NCI-H510A (cell line): ENCODE results near the gene SSX3.
"Not testable (repeated sequence)": the region's sequence is repeated elsewhere in the genome, so short reads cannot be mapped to it uniquely, and the experiment has no call there.

ENCODE experiments used
- DNase-seq: peaks from one replicate; lab custom pipeline; 2025; lab: John Stamatoyannopoulos, UW

The SSX3 gene, protein sequence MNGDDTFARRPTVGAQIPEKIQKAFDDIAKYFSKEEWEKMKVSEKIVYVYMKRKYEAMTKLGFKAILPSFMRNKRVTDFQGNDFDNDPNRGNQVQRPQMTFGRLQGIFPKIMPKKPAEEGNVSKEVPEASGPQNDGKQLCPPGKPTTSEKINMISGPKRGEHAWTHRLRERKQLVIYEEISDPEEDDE

DNA sequence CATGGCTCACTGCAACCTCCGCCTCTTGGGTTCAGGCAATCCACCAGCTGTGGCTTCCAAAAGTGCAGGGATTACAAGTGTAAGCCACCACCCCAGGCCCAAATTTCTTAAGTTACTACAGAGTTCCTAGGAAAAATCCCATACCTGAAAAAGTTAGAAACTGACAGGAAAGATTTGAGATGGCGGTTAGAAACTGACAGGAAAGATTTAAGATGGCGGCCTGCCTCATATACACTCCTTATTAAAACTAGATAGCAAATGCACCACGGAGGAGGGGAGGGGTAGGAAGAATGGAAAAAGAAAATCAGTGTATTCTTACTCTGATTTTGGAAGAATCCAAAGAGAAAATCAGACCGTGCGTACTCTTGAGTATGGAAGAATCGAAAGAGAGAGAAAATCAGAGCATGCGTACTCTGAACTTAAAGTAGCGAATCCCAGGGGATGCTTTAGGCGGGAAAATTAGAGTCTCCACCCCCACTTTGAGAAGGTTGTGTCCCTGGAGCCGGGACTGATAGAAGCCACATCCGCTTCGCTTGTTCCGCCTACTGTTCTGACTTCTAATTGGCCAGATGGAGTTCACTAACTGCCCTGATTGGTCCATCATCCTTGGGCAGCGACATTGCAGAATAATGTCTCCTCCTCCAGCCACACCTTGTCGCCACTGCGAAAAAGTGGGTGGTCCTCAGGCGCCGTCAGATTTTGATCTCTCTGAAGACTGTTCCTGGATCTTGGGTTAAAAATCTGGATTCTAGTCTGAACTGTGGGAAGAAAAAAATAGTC lies at the start of gene SSX3:
Gene SSX3 (minus strand): TSS at position 389 of the 780 bp plus-strand sequence. CDS start 1,454 bp downstream, outside the sequence.
- not testable (repeated sequence) for DNase-seq

DNA sequence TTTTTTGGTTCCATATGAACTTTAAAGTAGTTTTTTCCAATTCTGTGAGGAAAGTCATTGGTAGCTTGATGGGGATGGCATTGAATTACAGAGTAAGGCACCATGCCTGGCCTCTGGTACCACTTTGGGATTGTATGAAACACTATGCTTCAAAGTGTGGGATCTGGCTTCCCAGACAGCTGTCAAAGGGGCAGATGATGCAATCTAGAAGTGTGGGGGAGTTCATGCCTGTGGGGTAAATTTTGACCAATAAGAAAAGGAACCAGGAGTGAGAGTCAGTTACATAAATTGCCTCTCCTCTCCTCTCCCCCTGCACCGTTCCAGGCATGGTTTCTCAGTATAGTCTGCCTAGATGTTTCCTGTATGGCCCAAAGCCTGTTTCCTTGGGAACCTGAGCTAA lies 41.3 kb upstream of the SSX3 start:
- DNase-seq: not testable (repeated sequence)

DNA sequence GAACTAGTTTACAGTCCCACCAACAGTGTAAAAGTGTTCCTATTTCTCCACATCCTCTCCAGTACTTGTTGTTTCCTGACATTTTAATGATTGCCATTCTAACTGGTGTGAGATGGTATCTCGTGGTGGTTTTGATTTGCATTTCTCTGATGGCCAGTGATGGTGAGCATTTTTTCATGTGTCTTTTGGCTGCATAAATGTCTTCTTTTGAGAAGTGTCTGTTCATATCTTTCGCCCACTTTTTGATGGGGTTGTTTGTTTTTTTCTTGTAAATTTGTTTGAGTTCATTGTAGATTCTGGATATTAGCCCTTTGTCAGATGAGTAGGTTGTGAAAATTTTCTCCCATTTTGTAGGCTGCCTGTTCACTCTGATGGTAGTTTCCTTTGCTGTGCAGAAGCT lies 40.4 kb upstream of the SSX3 start:
- not testable (repeated sequence) for DNase-seq

DNA sequence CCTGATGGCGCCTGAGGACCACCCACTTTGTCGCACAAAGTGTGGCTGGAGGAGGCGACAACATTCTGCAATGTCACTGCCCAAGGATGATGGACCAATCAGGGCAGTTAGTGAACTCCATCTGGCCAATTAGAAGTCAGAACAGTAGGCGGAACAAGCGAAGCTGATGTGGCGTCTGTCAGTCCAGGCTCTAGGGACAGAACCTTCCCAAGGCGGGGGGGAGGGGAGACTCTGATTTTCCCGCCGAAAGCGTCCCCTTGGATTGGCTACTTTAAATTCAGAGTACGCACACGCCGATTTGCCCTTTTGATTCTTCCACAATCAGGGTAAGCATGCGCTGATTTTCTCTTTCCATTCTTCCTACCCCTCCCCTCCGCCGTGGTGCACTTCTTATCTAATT lies 26.7 kb upstream of the SSX3 start, which contains the start of gene SSX4:
Gene SSX4 (plus strand): TSS at position 301 of the 400 bp plus-strand sequence. CDS start 515 bp downstream, outside the sequence.
- not testable (repeated sequence) for DNase-seq

DNA sequence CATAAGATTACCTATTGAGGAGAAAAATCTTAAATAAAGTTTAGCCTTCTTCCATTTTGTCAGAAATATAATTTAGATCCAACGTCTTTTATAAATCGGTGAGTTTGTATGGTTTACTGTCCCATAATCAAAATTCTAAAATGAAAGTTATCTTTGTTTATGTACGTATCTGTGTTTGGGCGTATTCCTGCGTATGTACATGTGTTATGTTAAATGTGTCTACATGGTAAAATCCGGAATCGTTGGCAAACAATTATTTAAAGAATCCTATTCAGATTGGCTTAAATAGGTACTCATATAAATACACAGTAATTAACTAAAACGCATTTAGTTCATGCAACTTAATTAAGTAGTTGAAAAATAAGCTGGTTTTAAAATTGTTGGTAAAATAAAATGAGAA lies 13.9 kb upstream of the SSX3 start:
- not testable (repeated sequence) for DNase-seq

DNA sequence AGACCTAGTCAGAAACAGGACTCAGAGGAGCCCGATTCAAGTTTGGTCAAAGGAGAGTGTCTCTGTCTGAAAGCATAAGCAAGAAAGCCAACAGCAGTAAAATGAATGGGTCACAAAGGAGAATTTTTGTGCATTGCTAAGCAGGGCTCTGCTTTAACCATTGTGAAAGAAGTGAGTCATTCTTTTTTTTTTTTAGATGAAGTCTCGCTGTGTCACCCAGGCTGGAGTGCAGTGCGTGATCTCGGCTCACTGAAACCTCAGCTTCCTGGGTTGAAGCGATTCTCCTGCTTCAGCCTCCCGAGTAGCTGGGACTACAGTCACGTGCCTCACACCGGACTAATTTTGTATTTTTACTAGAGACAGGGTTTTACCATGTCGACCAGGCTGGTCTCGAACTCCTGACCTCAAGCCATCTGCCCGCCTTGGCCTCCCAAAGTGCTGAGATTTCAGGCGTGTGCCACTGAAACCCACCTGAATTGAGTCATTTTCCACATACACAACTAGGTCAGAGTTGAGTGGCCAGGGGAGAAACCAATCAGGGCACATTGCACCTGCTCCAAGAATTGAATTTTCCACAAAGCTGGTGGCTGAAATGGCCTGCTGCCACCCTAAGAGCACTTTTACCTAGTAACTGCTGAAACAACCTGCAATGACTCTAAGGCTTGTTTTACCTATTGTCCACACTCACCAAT lies 11.4 kb upstream of the SSX3 start:
- DNase-seq: not testable (repeated sequence)

DNA sequence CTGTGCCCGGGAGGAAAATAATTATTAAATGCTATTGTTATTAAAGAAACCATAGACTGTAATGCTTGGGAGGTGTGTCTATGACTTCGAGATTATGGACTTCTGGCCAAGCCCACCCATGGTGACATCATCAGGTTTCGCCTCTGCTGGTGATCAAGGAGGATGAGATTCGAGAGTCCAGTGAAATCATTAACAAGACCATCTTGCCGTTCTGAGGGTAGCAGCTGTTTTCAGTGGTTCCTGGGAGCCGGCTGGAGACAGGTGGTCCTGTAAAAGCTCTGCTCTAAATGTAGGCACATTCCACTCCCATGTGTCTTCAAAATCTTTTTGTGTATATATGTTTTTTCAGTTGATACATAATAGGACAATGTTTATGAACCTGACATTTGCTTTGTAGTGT lies 2.8 kb upstream of the SSX3 start:
- not testable (repeated sequence) for DNase-seq

DNA sequence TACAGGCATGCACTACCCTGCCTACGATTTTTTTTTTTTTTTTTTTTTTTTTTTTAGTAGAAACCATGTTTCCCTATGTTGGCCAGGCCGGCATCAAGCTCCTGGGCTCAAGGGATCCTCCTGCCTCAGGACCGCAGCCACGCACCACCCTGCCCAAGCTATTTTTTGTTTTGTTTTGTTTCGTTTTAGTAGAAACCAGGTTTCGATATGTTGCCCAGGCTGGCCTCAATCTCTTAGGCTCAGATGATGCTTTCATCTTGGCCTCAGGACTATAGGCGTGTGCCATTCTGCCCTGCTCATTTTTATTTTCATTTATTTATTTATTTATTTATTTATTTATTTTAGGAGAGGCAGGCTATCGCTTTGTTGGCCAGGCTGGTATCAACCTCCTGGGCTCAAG lies 1.2 kb upstream of the SSX3 start:
- no peak for DNase-seq

DNA sequence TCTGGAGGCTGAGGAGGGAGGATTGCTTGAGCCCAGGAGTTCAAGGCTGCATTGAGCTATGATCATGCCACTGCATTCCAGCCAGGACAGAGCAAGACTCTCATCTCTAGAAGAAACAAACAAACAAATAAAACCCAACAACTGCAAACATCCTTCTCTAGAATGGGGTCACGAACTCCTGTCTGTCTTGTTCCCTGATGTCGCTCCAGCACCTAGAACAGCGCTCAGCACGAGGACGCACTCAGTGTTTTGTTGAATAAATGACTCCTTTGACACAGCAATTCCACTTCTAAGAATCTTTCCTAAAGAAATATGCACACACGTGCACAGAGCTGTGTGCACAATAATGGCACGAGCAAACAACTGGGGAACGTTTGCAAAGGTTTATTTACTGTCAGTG lies 10.4 kb downstream of the SSX3 start:
- not testable (repeated sequence) for DNase-seq

DNA sequence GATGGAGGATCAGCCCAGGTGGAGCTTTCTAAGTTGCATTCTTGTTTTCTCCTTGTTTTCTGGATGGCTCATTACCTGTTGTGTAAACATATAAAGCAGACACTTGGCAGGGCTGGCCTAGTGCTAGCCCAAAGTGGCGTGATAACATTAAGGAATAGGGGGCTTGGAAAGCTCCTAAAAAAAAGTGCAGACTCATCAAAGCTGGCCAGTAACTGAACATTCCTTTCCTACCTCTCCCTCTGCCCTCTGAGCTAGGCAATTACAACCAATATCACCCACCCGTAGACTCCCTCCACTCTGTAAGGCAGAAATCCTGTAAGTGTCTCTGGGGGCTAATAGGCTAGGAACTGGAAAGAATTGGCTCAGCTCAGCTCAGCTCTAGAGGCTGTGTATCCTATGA lies 42.5 kb downstream of the SSX3 start:
- not testable (repeated sequence) for DNase-seq

DNA sequence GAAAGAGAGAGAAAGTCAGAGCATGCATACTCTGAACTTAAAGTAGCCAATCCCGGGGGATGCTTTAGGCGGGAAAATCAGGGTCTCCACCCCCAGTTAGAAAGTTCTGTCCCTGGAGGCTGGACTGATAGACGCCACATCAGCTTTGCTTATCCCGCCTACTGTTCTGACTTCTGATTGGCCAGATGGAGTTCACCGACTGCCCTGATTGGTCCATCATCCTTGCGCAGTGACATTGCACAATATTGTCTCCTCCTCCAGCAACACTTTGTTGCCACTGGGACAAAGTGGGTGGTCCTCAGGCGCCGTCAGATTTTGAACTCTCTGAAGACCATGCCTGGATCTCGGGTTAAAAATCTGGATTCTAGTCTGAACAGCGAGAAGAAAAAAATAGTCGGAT lies 50.3 kb downstream of the SSX3 start:
- no peak for DNase-seq
